GM23338 (cell line): ENCODE data around the gene ZNF276. TPM values are rescaled to one million over a fixed set of nuclear protein-coding genes. Genes with fewer than 3 reads are reported as not detected.

ENCODE experiments used
- ATAC-seq: fragments of 200-7000 bp; cut with Tn5 transposase; 3 replicates; pipeline ENCODE4 v1.9.1; 2020
- DNase-seq: peaks from one replicate; pipeline ENCODE4 v3.0.0-alpha.2; 2015; ENCODE audit warnings: low spot score
- H2AFZ ChIP-seq: fragments of 200-600 bp; sonication (generic); 2 replicates; pipeline ENCODE4 v1.8.0; 2016; ENCODE audit warnings: antibody characterized with exemption, mild to moderate bottlenecking, moderate library complexity
- H3F3A ChIP-seq: fragments of 200-600 bp; sonication (generic); replicated peaks from 2 replicates; pipeline ENCODE4 v1.8.0; 2017; ENCODE audit warnings: antibody characterized with exemption, mixed run types, low read depth
- H3K27ac ChIP-seq: fragments of 200-600 bp; sonication (generic); 2 replicates; pipeline ENCODE4 v1.6.1; 2016; ENCODE audit warnings: low read depth
- H3K27me3 ChIP-seq: fragments of 200-600 bp; sonication (generic); 2 replicates; pipeline ENCODE4 v1.8.0; 2016; ENCODE audit warnings: mild to moderate bottlenecking, mixed run types, moderate library complexity; ENCODE audit not compliant: insufficient read depth
- H3K36me3 ChIP-seq: fragments of 200-600 bp; sonication (generic); 2 replicates; pipeline ENCODE4 v1.8.0; 2016; ENCODE audit warnings: mild to moderate bottlenecking; ENCODE audit not compliant: insufficient read depth
- H3K4me1 ChIP-seq: fragments of 200-600 bp; sonication (generic); 2 replicates; pipeline ENCODE4 v1.8.0; 2016; ENCODE audit warnings: mild to moderate bottlenecking, moderate library complexity; ENCODE audit not compliant: insufficient read depth
- H3K4me2 ChIP-seq: fragments of 200-600 bp; sonication (generic); 2 replicates; pipeline ENCODE4 v1.7.1; 2017; ENCODE audit warnings: mixed run types
- H3K4me3 ChIP-seq: fragments of 200-600 bp; sonication (generic); 2 replicates; pipeline ENCODE4 v1.6.1; 2016; ENCODE audit warnings: mixed run types
- H3K79me2 ChIP-seq: fragments of 200-600 bp; sonication (generic); replicated peaks from 2 replicates; pipeline ENCODE4 v1.8.0; 2017; ENCODE audit warnings: mild to moderate bottlenecking; ENCODE audit not compliant: insufficient read depth
- H3K9me2 ChIP-seq: fragments of 200-600 bp; sonication (generic); 2 replicates; pipeline ENCODE4 v1.8.0; 2017; ENCODE audit not compliant: insufficient read depth
- H4K20me1 ChIP-seq: fragments of 200-600 bp; sonication (generic); replicated peaks from 2 replicates; pipeline ENCODE4 v1.8.0; 2017; ENCODE audit warnings: mild to moderate bottlenecking; ENCODE audit not compliant: insufficient read depth
- H3K27ac Mint-ChIP-seq: 2 replicates; pipeline ENCODE4 v1.8.0; 2020; ENCODE audit warnings: inconsistent platforms, mild to moderate bottlenecking, moderate library complexity, mixed read lengths
- H3K27me3 Mint-ChIP-seq: 3 replicates; pipeline ENCODE4 v1.8.0; 2022; ENCODE audit warnings: low read depth, mild to moderate bottlenecking, moderate library complexity, mixed read lengths, inconsistent platforms; ENCODE audit not compliant: insufficient read depth, poor library complexity
- H3K36me3 Mint-ChIP-seq: 3 replicates; pipeline ENCODE4 v1.8.0; 2021; ENCODE audit warnings: low read depth, mild to moderate bottlenecking, inconsistent platforms, moderate library complexity, mixed read lengths
- H3K4me1 Mint-ChIP-seq: 3 replicates; pipeline ENCODE4 v1.8.0; 2020; ENCODE audit warnings: mild to moderate bottlenecking, inconsistent platforms, mixed read lengths
- H3K4me3 Mint-ChIP-seq: 3 replicates; pipeline ENCODE4 v1.8.0; 2021; ENCODE audit warnings: moderate library complexity, mild to moderate bottlenecking, inconsistent platforms, mixed read lengths
- H3K9me3 Mint-ChIP-seq: 3 replicates; pipeline ENCODE4 v1.8.0; 2020; ENCODE audit warnings: moderate library complexity, mild to moderate bottlenecking, inconsistent platforms, mixed read lengths
- CREB1 ChIP-seq: fragments of 250-450 bp; sonication (Bioruptor Pico); IDR thresholded peaks from 2 replicates; pipeline ENCODE4 v1.5.0; 2020; ENCODE audit warnings: low read depth, mild to moderate bottlenecking, moderate library complexity
- ETS1 ChIP-seq: IDR thresholded peaks from 2 replicates; pipeline ENCODE4 v1.6.1; 2016; ENCODE audit warnings: antibody characterized with exemption
- EZH2 ChIP-seq: fragments of 200-600 bp; sonication (generic); IDR thresholded peaks from one replicate; pipeline ENCODE4 v1.8.0; 2017; ENCODE audit warnings: antibody characterized with exemption, mild to moderate bottlenecking, low read depth; ENCODE audit not compliant: unreplicated experiment
- EZH2phosphoT487 ChIP-seq: fragments of 200-600 bp; sonication (generic); IDR thresholded peaks from one replicate; pipeline ENCODE4 v1.8.1; 2018; ENCODE audit warnings: antibody characterized with exemption; ENCODE audit not compliant: unreplicated experiment
- JUNB ChIP-seq: IDR thresholded peaks from one replicate; pipeline ENCODE4 v1.6.1; 2016; ENCODE audit warnings: antibody characterized with exemption; ENCODE audit not compliant: unreplicated experiment
- NANOG ChIP-seq: IDR thresholded peaks from 2 replicates; pipeline ENCODE4 v1.6.1; 2016; ENCODE audit warnings: antibody characterized with exemption, borderline replicate concordance
- ZNF114 ChIP-seq: fragments of 250-450 bp; sonication (Bioruptor Pico); IDR thresholded peaks from 2 replicates; pipeline ENCODE4 v1.5.0; 2020; ENCODE audit warnings: mild to moderate bottlenecking, moderate library complexity
- ZNF462 ChIP-seq: fragments of 250-450 bp; sonication (Bioruptor Pico); IDR thresholded peaks from 2 replicates; pipeline ENCODE4 v1.5.0; 2020; ENCODE audit warnings: mild to moderate bottlenecking, moderate library complexity
- polyA plus RNA-seq: library from polyadenylated mRNA; unstranded; fragments of >200 nt; fragmentation: Nextera tagmentation; extraction: Ambion mirVana; gene quantifications from 2 replicates; pipeline ENCODE4 v1.2.1, GENCODE V29; 2016
- total RNA-seq: library from RNA; depleted of rRNA; stranded (reverse); fragments of >200 nt; shearing (Covaris generic); gene quantifications from 2 replicates; pipeline ENCODE4 v1.2.3, GENCODE V29; 2014
- TF ChIP-seq, protein P1 (sequence below): IDR thresholded peaks from one replicate; pipeline ENCODE4 v1.6.1; 2018; ENCODE audit warnings: antibody characterized with exemption; ENCODE audit not compliant: unreplicated experiment

The ZNF276 gene
- total and polyA plus RNA-seq, 2 experiments from 2014 or later, result 3.4 to 15.6 TPM

DNA sequence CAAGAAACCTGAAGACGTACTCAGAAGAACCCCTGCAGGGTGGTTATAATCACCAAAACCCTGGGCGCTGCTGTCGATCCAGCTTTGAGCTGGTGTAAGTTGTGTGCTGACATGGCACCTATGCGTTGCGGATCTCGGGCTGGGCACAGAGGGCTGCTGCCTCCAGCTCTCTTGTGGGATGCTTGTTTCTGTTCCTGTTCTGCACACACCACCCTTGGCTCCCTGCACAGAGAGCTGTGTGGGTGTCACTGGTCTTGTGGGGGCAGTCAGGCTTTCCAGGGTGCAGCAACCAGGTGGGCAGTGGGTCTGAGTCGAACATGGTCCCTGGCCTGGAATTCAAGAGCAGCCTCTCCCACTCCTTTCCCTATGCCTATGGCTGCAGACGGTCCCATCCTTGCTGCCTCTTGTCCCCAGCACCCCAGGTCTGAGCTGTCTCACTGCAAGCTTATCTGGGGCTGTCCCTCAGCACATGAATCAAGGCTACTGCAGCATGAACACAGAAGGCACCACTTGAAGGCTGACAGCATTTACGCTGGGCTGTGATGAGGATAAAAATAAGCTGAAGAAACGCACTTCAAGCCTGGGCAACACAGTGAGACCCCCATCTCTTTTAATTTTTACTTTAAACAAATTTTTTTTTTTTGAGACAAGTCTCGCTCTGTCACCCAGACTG, 20.1 kb downstream of the ZNF276 start:
- H2AFZ ChIP-seq, result no peak overlapping the region
- H3K4me3 Mint-ChIP-seq, result no peak overlapping the region
- H3K27ac Mint-ChIP-seq, result no peak overlapping the region
- H3K4me2 ChIP-seq, result no peak overlapping the region
- no peak overlapping the region for H3K27ac ChIP-seq
- peaks cover 4% of the 10 kb centered on the region; the same call in 1 of the 2 replicates for H4K20me1 ChIP-seq
- H3K4me3 ChIP-seq, result no peak overlapping the region
- H3K4me1 Mint-ChIP-seq, result no peaks in the 10 kb centered on the region
- ATAC-seq, result no peak
- no peak for DNase-seq
- H3F3A ChIP-seq, result peaks cover 6% of the 10 kb centered on the region; the same call in 1 of the 2 replicates
- H3K79me2 ChIP-seq, result no peaks in the 10 kb centered on the region
- H3K36me3 Mint-ChIP-seq, result peaks cover 80% of the 10 kb centered on the region
- H3K27me3 ChIP-seq, result no peaks in the 10 kb centered on the region
- no peaks in the 10 kb centered on the region for H3K4me1 ChIP-seq
- H3K9me3 Mint-ChIP-seq, result no peaks in the 10 kb centered on the region
- no peaks in the 10 kb centered on the region for H3K9me2 ChIP-seq
- TF ChIP-seq JUNB, result no peak
- TF ChIP-seq EZH2phosphoT487, result no peak
- TF ChIP-seq ZNF462 (CRISPR knock-in tag), result no peak
- TF ChIP-seq CREB1 (CRISPR knock-in tag), result no peak
- no peak for TF ChIP-seq ETS1
- TF ChIP-seq, protein P1, sequence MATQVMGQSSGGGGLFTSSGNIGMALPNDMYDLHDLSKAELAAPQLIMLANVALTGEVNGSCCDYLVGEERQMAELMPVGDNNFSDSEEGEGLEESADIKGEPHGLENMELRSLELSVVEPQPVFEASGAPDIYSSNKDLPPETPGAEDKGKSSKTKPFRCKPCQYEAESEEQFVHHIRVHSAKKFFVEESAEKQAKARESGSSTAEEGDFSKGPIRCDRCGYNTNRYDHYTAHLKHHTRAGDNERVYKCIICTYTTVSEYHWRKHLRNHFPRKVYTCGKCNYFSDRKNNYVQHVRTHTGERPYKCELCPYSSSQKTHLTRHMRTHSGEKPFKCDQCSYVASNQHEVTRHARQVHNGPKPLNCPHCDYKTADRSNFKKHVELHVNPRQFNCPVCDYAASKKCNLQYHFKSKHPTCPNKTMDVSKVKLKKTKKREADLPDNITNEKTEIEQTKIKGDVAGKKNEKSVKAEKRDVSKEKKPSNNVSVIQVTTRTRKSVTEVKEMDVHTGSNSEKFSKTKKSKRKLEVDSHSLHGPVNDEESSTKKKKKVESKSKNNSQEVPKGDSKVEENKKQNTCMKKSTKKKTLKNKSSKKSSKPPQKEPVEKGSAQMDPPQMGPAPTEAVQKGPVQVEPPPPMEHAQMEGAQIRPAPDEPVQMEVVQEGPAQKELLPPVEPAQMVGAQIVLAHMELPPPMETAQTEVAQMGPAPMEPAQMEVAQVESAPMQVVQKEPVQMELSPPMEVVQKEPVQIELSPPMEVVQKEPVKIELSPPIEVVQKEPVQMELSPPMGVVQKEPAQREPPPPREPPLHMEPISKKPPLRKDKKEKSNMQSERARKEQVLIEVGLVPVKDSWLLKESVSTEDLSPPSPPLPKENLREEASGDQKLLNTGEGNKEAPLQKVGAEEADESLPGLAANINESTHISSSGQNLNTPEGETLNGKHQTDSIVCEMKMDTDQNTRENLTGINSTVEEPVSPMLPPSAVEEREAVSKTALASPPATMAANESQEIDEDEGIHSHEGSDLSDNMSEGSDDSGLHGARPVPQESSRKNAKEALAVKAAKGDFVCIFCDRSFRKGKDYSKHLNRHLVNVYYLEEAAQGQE, result no peak
- no peak for TF ChIP-seq ZNF114 (CRISPR knock-in tag)
- no peak for TF ChIP-seq EZH2
- TF ChIP-seq NANOG, result no peak
- H3K36me3 ChIP-seq, result peaks cover 29% of the 10 kb centered on the region; the same call in 1 of the 2 replicates
- peaks cover 4% of the 10 kb centered on the region for H3K27me3 Mint-ChIP-seq
